GM21526 (cell line): ENCODE results near the gene VAX1.

Experiments used
- ATAC-seq: cut with Tn5 transposase; IDR thresholded peaks from one replicate; pipeline ENCODE4 v1.9.1; 2021; ENCODE audit warnings: moderate library complexity; ENCODE audit not compliant: unreplicated experiment, low FRiP score

Gene VAX1

DNA sequence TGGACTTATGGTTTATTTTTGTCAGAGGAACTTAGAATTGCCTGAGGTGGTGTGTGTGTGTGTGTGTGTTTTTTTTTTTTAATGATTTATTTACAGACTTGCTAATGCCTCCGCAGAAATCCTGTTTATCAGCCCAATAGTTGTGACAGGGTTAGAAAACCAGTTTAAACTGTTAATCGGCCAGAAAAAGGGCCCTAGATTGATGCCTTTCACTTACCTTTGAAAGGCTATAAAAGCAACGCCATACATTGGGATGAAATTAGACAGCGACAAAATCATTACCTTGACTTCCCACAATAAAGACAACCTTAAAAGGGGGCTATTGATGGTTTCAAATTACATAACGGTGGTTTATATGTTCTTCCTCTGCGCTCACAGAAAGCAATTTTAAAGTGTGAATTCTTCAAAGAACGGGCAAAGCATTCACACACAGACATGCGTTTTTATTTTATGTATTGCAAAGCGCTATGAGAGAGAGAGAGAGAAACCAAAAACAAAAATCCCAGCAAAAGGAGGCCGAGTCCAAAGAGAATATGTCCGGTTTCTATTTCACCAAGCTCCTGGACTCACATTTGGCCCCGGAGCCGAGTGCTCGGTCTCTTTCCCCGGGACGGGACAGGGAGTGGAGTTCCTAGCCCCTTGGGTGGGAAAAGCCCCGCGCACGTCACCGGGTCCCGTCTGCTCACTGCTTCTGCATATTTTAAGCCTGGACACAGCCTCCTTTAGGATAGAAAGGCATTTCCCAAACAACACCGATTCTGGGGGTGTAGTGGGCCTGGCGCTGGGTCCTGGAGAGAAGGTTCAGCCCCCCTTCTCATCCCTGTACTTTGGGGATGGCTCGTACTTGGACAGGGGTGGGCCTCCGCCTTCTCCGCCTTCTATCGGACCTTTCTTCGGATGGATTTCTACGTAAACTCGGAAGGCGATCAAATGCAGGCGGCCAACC, 26.8 kb upstream of the VAX1 start:
- ATAC-seq: no peak

DNA sequence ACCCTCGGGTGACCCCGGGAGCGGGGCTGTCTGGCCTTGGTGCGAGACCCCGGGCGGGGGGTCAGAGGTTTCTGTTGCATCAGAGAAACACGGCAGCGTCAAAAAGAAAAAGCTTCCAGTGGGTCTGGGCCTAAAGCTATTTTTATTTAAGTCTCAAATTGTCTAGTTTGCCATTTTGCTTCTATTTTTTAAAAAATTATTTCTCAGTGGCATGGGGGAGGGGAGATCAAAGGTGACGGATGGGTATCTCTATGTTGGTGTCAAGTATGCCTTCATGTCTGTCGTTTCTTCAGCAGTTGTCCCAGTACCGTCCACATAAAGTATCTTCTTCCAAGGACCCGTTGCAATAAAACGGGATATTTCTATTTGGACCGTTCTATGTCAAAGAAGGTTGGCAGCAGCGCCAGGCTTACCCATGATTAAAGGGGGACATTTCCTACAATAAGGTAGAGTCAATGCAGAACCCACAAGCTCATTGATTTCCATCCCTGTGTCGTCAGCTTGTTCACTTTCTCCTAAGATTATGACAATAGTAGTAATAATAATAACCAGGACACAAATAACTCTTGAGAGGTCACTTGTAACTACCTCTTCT, 26.0 kb upstream of the VAX1 start:
- ATAC-seq: no peak

GRCh38 chr10:117163061-117163953, 25.2 kb upstream of the VAX1 start:
- ATAC-seq: no peak

DNA sequence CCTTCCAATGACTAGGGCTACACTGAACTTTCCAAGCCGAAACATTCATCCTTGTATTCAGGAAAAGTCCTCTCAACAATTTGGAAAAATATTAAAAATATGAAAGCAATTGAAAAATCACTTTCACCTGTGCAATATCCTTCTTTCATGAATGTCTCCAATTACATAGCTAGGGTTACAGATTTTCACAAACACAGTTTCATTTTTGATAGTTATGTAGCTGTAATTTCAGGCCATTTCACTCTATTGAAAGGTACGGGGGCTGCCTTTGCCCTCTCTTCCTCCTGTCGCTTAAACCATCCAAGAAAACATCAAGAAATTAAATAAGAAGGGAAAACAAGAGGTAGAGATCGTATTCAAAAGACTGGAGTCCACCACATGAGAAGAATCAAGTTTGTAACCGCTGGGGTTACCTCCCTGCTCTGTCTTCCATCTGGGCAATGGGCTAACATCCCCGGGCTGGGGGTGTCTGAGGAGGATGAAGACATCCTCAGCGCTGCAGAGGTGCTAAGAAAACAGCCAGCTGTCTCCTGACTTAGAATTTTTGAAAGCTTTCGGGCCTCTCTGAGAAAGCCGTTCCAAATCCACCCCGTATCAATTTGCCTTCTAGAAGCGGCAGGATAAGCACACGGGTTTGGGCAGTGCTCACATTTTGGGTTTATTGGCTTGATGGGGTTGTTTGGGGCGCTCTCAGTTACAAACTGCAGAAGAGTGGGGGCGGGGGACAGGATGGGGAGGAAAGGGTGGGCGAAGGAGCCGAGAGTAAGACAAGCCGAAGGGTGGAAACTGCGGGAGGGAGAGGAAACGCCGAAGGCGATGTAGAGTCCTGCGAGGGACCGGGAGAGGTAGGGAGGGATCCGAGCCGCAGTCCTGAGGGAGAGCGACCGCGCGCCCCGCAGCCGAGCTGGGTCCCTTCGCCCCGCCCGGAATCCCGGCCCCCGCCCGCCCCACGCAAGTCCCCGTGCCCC, 24.3 kb upstream of the VAX1 start:
- ATAC-seq: no peak

DNA sequence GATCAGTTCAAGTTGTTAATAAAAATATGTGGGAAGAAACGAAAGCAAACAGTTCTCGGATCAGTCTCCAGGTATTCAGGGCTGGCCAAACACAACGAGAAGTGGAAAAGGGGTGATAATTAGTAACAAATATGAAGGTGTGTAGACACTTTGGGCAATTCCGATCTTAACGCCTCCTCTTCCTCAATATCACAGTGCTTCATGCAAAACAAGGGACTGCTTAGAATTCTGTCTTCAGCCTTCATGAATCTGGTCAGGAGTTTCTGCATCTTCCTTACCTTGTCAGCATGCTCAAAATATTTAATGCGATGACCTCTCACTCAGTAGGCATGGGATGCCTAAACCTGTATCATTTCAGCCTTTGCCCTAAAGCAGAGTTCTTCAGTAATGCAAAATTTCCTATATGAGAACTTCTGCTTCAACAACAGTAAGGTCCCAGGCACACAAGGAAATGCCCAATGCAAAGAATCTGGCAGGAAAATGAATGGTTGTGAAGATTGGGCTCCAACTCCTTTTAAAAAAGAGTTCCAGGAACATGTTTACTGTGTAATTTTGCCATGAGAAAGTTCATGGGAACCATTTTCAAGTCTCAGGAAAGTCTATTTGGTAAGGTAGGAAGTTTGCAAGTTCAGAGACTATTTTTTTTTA, 23.4 kb upstream of the VAX1 start:
- ATAC-seq: no peak

DNA sequence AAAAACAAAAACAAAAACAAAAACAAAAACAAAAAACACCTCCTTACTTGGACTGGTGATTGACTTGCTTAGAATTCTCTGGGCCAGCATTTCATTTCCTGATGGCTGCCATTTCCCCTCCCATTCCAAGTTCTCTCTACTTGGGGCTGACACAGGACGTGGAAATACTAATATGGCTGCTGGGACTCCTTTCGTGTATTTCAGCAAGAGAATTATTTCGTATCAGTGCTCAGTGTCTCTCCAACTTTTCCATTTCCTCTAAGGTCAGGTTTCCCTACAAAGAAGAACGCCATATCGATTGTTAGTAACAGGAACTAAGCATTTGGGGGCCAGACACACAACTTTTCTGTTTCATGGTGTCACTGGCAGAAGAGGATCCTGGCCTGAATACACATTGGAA, 22.5 kb upstream of the VAX1 start:
- no peak for ATAC-seq

DNA sequence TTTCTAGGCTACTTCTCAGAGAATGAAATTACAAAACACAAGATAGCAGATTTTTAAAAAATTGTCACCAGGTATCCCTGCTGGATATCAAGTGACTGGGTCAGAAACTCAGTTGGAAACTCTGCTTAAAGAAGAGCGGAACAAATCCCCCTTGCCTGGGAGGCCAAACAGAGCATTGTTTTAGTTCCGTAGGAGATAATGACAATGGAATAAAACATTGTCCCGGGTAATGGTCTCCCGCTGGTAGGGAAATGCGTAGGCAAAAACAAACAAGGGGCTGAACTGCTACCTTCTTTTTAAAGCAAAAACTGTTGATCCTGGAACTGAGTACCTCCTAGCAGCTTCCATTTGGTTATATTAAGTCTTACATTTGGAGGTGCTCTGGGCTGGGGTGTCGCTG, 21.3 kb upstream of the VAX1 start:
- ATAC-seq: no peak

DNA sequence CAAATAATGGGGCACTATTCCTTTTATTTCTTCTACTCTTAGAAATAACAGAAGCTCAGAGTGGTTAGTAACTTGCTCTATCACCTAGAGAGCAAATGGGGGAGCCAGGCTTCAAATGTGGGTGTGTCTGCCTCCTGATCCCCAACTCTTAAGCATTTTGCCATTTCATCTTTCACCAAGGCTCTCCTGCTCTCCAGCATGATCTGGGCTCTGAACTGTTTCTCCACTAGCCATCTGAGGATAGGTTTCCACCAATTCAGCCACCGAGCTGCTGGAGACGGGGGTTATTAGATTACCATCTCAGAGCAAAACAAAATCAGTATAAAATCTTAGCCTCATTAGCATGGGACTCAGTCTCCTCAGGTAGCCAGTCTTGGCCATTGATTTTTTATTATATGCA, 20.2 kb upstream of the VAX1 start:
- ATAC-seq: no peak

- ATAC-seq: no peak
These were observed 14.6 kb upstream of the VAX1 start for GRCh38 chr10:117152668-117153067.

GRCh38 chr10:117148284-117148683, 10.2 kb upstream of the VAX1 start:
- ATAC-seq: no peak

DNA sequence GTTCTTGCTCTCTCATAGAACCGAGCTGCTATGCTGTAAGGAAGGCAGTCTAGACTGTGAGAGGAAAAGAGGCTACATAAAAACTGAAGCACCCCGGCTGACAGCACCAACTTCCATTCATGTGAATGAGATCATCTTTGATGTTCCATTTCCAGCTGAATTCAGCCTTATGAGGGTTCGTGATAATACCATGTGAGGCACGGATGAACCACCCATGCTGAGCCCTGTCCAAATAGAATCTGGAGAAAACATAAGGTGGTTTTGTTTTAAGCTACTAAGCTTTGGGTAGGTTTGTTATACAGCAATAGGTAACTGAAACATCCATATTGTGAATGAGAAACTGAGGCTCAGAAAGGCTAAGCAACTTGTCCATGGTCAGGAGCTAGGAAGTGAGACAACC, 6.9 kb upstream of the VAX1 start:
- no peak for ATAC-seq

- ATAC-seq: no peak
These were observed 5.2 kb upstream of the VAX1 start for GRCh38 chr10:117143103-117143823.

- no peak for ATAC-seq
These were observed 2.4 kb upstream of the VAX1 start for GRCh38 chr10:117140525-117140902.

DNA sequence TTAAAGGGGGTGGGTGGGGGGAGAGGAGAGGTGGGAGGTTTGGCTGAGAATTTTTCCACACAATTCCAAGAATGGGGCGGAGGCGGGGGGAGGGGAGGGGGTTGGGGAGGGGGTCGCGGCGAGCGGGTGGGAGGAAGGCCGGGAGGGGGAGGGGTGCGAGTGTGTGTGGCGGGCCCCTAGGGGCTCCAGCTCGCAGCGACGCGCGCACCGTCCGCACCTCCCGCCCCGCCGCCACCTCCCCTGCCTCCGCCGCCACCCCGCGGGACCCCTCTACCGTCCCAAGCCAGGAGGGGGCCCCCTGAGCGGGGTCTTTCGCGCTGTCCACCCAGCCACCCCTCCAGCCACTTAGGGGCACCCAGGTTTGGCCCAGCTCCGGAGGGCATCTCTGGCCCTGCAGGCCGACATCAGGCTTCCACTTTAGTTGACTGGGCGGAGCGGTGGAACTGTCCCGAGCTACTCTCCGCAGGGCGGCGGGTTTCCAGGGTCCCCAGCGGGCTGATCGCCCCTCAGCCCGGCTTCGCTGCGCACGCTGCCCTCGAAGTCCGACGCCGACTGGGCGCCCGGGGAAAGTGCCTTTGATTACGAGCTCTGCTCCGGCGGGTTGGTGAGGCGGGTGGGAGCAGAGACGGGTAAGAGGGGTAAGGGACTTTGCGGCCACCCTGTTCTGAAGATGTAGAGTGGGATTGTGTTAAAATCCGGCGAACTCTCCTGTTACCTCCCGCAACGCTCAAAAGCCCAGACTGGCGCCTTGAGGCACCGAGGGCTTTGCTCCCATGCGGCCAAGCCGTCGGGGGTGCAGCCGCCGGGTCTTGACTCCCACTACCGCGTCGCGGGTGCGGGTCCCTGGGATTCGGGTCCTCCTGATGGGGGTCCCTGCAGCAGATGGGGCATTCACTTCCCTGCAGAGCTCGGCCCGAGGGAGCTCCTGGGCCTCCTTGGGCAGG, 1.8 kb upstream of the VAX1 start:
- ATAC-seq: no peak

GRCh38 chr10:117138838-117139580, 939 bp upstream of the VAX1 start:
- no peak for ATAC-seq

DNA sequence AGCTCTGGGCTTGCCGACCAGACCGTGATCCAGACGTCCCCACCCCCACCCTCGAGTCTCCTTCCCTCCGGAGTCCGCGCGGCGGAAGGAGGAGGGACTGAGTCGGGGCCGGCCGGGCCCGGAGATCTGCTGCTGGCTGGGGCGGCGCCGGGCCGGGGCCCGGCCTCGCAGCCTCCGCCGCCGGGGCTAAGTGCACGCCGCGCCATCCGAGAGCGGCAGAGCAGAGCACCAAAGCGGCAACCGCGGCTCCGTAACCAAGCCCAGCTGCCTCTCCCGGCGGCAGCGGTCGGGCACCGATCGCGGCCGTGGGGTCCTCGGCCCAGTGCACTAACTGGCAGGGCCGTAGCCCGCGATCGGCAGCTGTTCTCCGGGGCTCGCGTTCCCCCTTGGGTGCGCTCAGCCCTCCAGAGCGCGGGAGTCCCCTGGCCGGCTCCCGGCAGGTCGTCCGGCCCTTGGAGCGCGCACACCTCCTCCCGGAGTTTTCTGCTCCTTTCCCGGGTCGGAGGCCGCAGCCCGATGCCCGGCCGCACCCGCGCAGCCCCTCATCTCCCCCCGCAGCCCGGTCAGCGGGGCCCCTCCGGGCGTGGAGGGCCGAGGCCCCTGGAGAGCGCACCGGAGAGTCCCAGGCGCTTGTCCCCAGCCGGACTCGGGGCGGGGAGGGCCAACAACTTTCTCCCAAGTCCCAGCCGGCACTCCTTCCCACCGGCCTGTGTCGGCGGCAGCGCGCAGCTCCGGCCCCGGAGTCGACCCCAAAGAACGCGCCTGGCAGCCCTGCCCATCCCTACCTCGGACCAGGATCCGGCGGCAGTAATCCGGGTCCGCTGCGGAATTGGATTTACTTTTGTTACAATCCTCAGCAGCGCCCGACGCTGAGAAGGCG, 799 bp downstream of the VAX1 start:
- no peak for ATAC-seq
